HG02852 (cell line): Measurements from ENCODE around the gene PCDH18.

Experiments used
- ATAC-seq: cut with Tn5 transposase; IDR thresholded peaks from one replicate; pipeline ENCODE4 v1.9.1; 2021; ENCODE audit warnings: mild to moderate bottlenecking, moderate library complexity; ENCODE audit not compliant: unreplicated experiment

Gene PCDH18

DNA sequence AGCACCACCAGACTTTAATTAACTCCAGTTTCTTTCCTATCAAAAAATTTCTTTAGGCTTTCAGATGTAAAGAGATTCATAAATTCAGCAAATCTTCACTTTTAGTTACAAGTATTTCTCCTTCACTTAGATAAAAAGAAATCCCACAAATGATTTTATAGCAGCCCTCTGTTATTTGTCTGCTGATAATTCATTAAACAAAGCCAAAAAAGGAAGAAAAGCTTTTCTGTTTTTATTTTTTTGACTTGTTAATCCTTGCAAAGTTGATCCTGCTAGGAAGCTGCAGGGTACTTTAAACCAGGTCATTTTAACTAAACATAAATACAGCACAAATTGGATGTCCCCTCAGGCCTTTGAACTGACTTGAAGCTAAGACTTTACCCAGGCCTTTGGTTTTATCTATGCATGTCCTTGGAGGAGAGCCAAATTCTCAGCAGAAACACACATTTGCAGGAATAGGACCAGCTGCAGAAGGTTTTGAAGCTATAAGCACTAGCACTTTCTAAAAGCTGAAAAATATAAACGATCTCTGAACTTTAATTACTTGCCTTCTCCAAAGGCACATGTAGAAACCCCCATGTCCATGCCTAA, 57.5 kb downstream of the PCDH18 start:
- no peak for ATAC-seq

DNA sequence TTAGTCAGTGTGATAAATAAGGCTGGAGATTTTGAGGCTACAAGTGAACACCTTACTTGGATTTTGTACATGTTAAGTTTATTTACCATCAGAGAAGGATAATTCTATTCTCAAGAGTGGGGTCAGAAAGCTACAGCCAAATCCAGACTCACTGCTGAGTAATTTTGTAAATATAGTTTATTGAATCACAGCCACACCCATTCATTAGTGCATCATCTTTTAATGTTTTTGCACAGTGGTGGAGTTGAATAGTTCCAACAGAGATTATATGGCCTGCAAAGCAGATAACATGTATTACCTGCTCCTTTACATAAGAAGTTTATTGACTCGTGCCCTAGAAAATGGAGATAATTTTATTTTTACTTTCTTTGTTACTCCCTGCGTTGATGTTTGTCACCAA, 60.4 kb downstream of the PCDH18 start:
- ATAC-seq = no peak

DNA sequence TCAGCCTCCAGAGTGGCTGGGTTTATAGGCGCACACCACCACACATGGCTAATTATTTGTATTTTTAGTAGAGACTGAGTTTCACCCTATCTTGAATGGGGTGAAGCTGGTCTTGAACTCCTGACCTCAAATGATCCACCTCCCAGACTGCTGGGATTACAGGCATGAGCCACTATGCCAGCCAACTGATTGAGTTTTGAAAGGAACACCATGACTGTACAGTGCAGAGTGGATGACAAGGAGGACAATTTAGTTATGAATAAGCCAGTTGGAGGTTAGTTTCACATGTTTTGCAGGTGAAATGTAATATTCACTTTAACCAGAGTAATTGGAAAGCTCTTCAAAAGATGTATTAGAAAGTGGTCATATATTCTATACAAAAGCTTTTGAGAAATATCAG, 60.8 kb downstream of the PCDH18 start:
- no peak for ATAC-seq

DNA sequence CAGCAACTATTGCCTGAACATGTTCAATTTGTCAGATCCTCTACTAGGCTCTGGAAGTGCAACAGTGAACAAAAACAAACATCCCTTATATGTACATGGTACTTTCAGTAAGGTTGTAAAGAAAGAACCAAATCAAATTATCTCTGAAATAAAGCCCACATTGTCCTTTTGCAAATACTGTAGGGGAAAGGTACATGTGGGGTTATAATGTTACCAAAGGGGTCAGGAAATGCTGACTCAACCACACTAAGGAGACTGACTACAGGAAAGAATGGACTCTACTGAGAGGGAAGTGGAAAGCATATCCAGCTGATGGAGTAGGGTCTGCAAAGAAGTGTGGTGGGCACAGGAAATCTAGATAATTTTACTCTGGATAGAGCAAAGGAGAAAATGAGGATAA, 61.5 kb downstream of the PCDH18 start:
- ATAC-seq = no peak
